Endothelial cell of umbilical vein (primary cell): ENCODE measurements around the gene COL7A1. TPM values are rescaled to one million over a fixed set of nuclear protein-coding genes. Genes with fewer than 3 reads are reported as not detected.

Experiments used
- BruUV-seq: library from RNA; stranded (reverse); fragments of 400-500 nt; replicated peaks from 2 replicates; lab custom pipeline; 2021; lab: Mats Ljungman, UMichigan
- CTCF ChIA-PET: fragments of 300-600, 350-600 bp; sonication (Branson Sonifier 250); formaldehyde crosslinking; loops from one replicate; lab custom pipeline; 2021; ENCODE audit warnings: antibody characterized with exemption, inconsistent platforms; lab: Charles Lee
- POLR2A ChIA-PET: fragments of 300-600, 350-600 bp; sonication (Branson Sonifier 250); formaldehyde crosslinking; loops from one replicate; lab custom pipeline; 2021; ENCODE audit warnings: antibody characterized with exemption, inconsistent platforms; lab: Charles Lee
- DNase-seq: peaks from one replicate; pipeline ENCODE4 v3.0.0-alpha.2; 2011; ENCODE audit warnings: low read depth, low spot score
- FAIRE-seq: peaks from 2 replicates; lab custom pipeline; 2011; peaks lifted over from hg19 to GRCh38; lab: Jason Lieb, UNC
- H2AFZ ChIP-seq: 2 replicates; pipeline ENCODE4 v1.6.0; 2012; ENCODE audit warnings: low read depth, low read length, control low read depth, inconsistent platforms
- H3K27ac ChIP-seq: 2 replicates; pipeline ENCODE4 v1.5.1; 2011; ENCODE audit warnings: low read depth, mild to moderate bottlenecking, control low read depth, low read length, moderate library complexity; ENCODE audit not compliant: insufficient read depth
- H3K27me3 ChIP-seq, 2 experiments: 2 replicates each; pipeline versions ENCODE4 v1.6.0 to v1.6.1; 2011; ENCODE audit warnings: low read length in 2 of 2, mixed read lengths in 1 of 2; ENCODE audit not compliant: control insufficient read depth in 2 of 2, insufficient read depth in 2 of 2
- H3K36me3 ChIP-seq, 2 experiments: 2 replicates in 1 of 2; 3 replicates in 1 of 2; pipeline ENCODE4 v1.5.1; 2011; ENCODE audit warnings: low read length in 2 of 2, mild to moderate bottlenecking in 1 of 2, moderate library complexity in 1 of 2; ENCODE audit not compliant: control insufficient read depth in 2 of 2, insufficient read depth in 2 of 2; ENCODE audit errors: extremely low read depth in 1 of 2
- H3K4me1 ChIP-seq: 3 replicates; pipeline ENCODE4 v1.5.1; 2011; ENCODE audit warnings: mild to moderate bottlenecking, low read length; ENCODE audit not compliant: control insufficient read depth, insufficient read depth; ENCODE audit errors: extremely low read depth
- H3K4me2 ChIP-seq: 2 replicates; pipeline ENCODE4 v1.6.1; 2011; ENCODE audit warnings: low read length, control low read depth, mixed read lengths; ENCODE audit not compliant: insufficient read depth
- H3K4me3 ChIP-seq, 3 experiments: fragments of 200-600 bp in 1 of 3; sonication (generic), shearing (Covaris generic) in 1 of 3; replicated peaks in 1 of 3; 2 replicates each; pipeline ENCODE4 v1.5.1; 2011 to 2016; ENCODE audit warnings: control low read depth in 3 of 3, low read length in 3 of 3, mild to moderate bottlenecking in 2 of 3, inconsistent platforms in 1 of 3, low read depth in 1 of 3, moderate library complexity in 1 of 3; ENCODE audit not compliant: insufficient read depth in 1 of 3
- H3K79me2 ChIP-seq: 2 replicates; pipeline ENCODE4 v1.6.0; 2012; ENCODE audit warnings: low read length, inconsistent platforms; ENCODE audit not compliant: control insufficient read depth, insufficient read depth
- H3K9ac ChIP-seq: replicated peaks from 2 replicates; pipeline ENCODE3; 2011; ENCODE audit warnings: low read length, control low read depth; ENCODE audit not compliant: insufficient read depth; ENCODE audit errors: extremely low read depth
- H3K9me1 ChIP-seq: replicated peaks from 3 replicates; pipeline ENCODE4 v1.6.0; 2011; ENCODE audit warnings: mild to moderate bottlenecking, low read length; ENCODE audit not compliant: control insufficient read depth, insufficient read depth; ENCODE audit errors: extremely low read depth
- H3K9me3 ChIP-seq: replicated peaks from 2 replicates; pipeline ENCODE4 v1.5.1; 2012; ENCODE audit warnings: low read length, inconsistent platforms; ENCODE audit not compliant: control insufficient read depth, insufficient read depth
- H4K20me1 ChIP-seq: replicated peaks from 2 replicates; pipeline ENCODE3; 2011; ENCODE audit warnings: mild to moderate bottlenecking, low read length; ENCODE audit not compliant: control insufficient read depth, insufficient read depth; ENCODE audit errors: extremely low read depth
- EZH2 ChIP-seq: IDR thresholded peaks from 2 replicates; pipeline ENCODE4 v1.6.1; 2012; ENCODE audit warnings: borderline replicate concordance, low read depth, mild to moderate bottlenecking, moderate library complexity, low read length, inconsistent platforms; ENCODE audit not compliant: severe bottlenecking
- FOS ChIP-seq: IDR thresholded peaks from 2 replicates; pipeline ENCODE4 v1.6.1; 2011; ENCODE audit warnings: mild to moderate bottlenecking, low read length, moderate library complexity, borderline replicate concordance; ENCODE audit not compliant: insufficient read depth
- GATA2 ChIP-seq: IDR thresholded peaks from 2 replicates; pipeline ENCODE4 v1.7.0; 2011; ENCODE audit warnings: low read depth, mild to moderate bottlenecking, moderate library complexity, mixed read lengths, low read length; ENCODE audit not compliant: insufficient read length, insufficient read depth
- JUN ChIP-seq: IDR thresholded peaks from 2 replicates; pipeline ENCODE4 v1.6.1; 2011; ENCODE audit warnings: borderline replicate concordance, low read depth; ENCODE audit not compliant: insufficient read length, insufficient read depth
- MYC ChIP-seq: IDR thresholded peaks from one replicate; pipeline ENCODE4 v1.6.1; 2011; ENCODE audit warnings: mild to moderate bottlenecking, low read depth, low read length
- POLR2A ChIP-seq: IDR thresholded peaks from 2 replicates; pipeline ENCODE4 v1.6.1; 2012; ENCODE audit warnings: low read depth, mild to moderate bottlenecking, control low read depth, low read length
- POLR2AphosphoS5 ChIP-seq: IDR thresholded peaks from 2 replicates; pipeline ENCODE4 v1.6.1; 2012; ENCODE audit warnings: low read depth, mild to moderate bottlenecking, control low read depth, low read length, moderate library complexity; ENCODE audit not compliant: insufficient read depth
- dilution Hi-C: fragments of 300-500 bp; cut with MboI; formaldehyde crosslinking; loops from one replicate; pipeline ENCODE4 v1.15.0; 2019; ENCODE audit warnings: low sequenced_read_pairs; ENCODE audit not compliant: extremely low pct_ligation_motif_present
- intact Hi-C: fragments of 100-400 bp; cut with micrococcal nuclease; formaldehyde crosslinking; loops from one replicate; pipeline ENCODE4 v1.10.0; 2022
- polyA plus RNA-seq, 4 experiments: library from polyadenylated mRNA; depleted of rRNA in 3 of 4; stranded (reverse) in 3 of 4; unstranded in 1 of 4; fragments of >200 nt; gene quantifications; 2 replicates each; pipeline versions ENCODE4 v1.2.1 to v1.2.3, GENCODE V29; 2011 to 2012; ENCODE audit warnings: missing spikeins in 1 of 4
- total RNA-seq: library from RNA; stranded (reverse); gene quantifications from 2 replicates; pipeline ENCODE4 v1.2.3, GENCODE V29; 2021
- TF ChIP-seq, protein P1 (sequence below), 2 donors: IDR thresholded peaks; 1 replicate in 1 of 2; 2 replicates in 1 of 2; pipeline ENCODE4 v1.5.1; 2011; ENCODE audit warnings: low read length in 2 of 2, mild to moderate bottlenecking in 2 of 2, moderate library complexity in 2 of 2, control low read depth in 1 of 2, inconsistent platforms in 1 of 2, low read depth in 1 of 2; ENCODE audit not compliant: insufficient read depth in 1 of 2; ENCODE audit errors: extremely low read depth in 1 of 2
- TF ChIP-seq, protein P2 (sequence below): IDR thresholded peaks from 2 replicates; pipeline ENCODE4 v1.6.1; 2011; ENCODE audit not compliant: insufficient read depth, insufficient read length

COL7A1 gene
- total and polyA plus RNA-seq, 2 donors (not counting 3 experiments of a cell fraction or from before 2014, with no cell fraction given): 0.55 to 1.9 TPM

GRCh38 chr3:48564022-48564421 is 31.1 kb downstream of the COL7A1 start:
- H3K9ac ChIP-seq: peak overlapping the region; percentile 51
- peak overlapping the region; percentile 38 for H3K4me2 ChIP-seq
- H3K36me3 ChIP-seq: no peaks in the 10 kb centered on the region
- ChIA-PET POLR2A (no interaction called here), CTCF (interaction anchor here (0.6 to 1.5 kb wide), 5 partner anchors 15 to 129 kb away, joined by 3 to 6 read pairs (median 3); no protein-coding TSS in a partner anchor)
- FAIRE-seq: peak; percentile 78
- TF ChIP-seq, protein P1, sequence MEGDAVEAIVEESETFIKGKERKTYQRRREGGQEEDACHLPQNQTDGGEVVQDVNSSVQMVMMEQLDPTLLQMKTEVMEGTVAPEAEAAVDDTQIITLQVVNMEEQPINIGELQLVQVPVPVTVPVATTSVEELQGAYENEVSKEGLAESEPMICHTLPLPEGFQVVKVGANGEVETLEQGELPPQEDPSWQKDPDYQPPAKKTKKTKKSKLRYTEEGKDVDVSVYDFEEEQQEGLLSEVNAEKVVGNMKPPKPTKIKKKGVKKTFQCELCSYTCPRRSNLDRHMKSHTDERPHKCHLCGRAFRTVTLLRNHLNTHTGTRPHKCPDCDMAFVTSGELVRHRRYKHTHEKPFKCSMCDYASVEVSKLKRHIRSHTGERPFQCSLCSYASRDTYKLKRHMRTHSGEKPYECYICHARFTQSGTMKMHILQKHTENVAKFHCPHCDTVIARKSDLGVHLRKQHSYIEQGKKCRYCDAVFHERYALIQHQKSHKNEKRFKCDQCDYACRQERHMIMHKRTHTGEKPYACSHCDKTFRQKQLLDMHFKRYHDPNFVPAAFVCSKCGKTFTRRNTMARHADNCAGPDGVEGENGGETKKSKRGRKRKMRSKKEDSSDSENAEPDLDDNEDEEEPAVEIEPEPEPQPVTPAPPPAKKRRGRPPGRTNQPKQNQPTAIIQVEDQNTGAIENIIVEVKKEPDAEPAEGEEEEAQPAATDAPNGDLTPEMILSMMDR (IDR thresholded peaks at IDR 0.05; ENCODE audit: extremely low read depth in 1 of 2, insufficient read depth in 1 of 2, low read depth in 1 of 2, low read length in 2 of 2): peak in 1 of 2 donors; percentile 10
- TF ChIP-seq, protein P2, sequence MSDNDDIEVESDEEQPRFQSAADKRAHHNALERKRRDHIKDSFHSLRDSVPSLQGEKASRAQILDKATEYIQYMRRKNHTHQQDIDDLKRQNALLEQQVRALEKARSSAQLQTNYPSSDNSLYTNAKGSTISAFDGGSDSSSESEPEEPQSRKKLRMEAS: no peak
- no peak for TF ChIP-seq POLR2A
- no peak for TF ChIP-seq MYC
- TF ChIP-seq POLR2AphosphoS5: peak; percentile 66
- TF ChIP-seq JUN: peak; percentile 51
- peak; percentile 91 for TF ChIP-seq FOS
- TF ChIP-seq EZH2: no peak
- TF ChIP-seq GATA2: no peak
- no peaks in the 10 kb centered on the region for H3K79me2 ChIP-seq
- peaks cover 21% of the 10 kb centered on the region for H3K4me1 ChIP-seq
- no peaks in the 10 kb centered on the region for H4K20me1 ChIP-seq
- BruUV-seq: no TSS peak
- no peaks in the 10 kb centered on the region for H3K9me1 ChIP-seq
- no peak overlapping the region for H3K4me3 ChIP-seq
- H3K27ac ChIP-seq: peak overlapping the region; percentile 76
- intact Hi-C loops (no loop called here), dilution Hi-C loops (no loop called here)
- DNase-seq: peak; percentile 61
- H2AFZ ChIP-seq: peak overlapping the region; percentile 95
- no peaks in the 10 kb centered on the region for H3K27me3 ChIP-seq
- H3K9me3 ChIP-seq: no peaks in the 10 kb centered on the region
